PC-3 (cell line): Measurements from ENCODE around the gene SKAP1. TPM values are rescaled to one million over a fixed set of nuclear protein-coding genes. Genes with fewer than 3 reads are reported as not detected.
A peak's percentile ranks its signal among the peaks of the same experiment; 100 is the strongest.

Source experiments
- ATAC-seq: fragments of 200-7000 bp; cut with Tn5 transposase; 2 replicates; pipeline ENCODE4 v1.9.1; 2020; ENCODE audit warnings: mild to moderate bottlenecking, moderate library complexity
- BruUV-seq: library from RNA; stranded (reverse); fragments of 400-500 nt; replicated peaks from 2 replicates; lab custom pipeline; 2021; lab: Mats Ljungman, UMichigan
- CTCF ChIA-PET: fragments of 300-600 bp; sonication (Branson Sonifier 250); formaldehyde crosslinking; loops from one replicate; lab custom pipeline; 2022; ENCODE audit warnings: antibody characterized with exemption; lab: Charles Lee
- POLR2A ChIA-PET: fragments of 300-600 bp; sonication (Branson Sonifier 250); formaldehyde crosslinking; loops from one replicate; lab custom pipeline; 2022; ENCODE audit warnings: antibody characterized with exemption; ENCODE audit not compliant: unreplicated experiment; lab: Charles Lee
- DNase-seq: peaks from one replicate; pipeline ENCODE4 v3.0.0-alpha.2; 2015
- H2AFZ ChIP-seq: fragments of 300-600 bp; sonication (generic); 2 replicates; pipeline ENCODE4 v1.6.0; 2016; ENCODE audit warnings: antibody characterized with exemption, low read length
- H3F3A ChIP-seq: fragments of 300-600 bp; sonication (generic); one replicate; pipeline ENCODE4 v1.6.0; 2017; ENCODE audit warnings: antibody characterized with exemption, low read length, control low read depth, mild to moderate bottlenecking; ENCODE audit not compliant: unreplicated experiment
- H3K27ac ChIP-seq: fragments of 300-600 bp; sonication (generic); 2 replicates; pipeline ENCODE4 v1.5.1; 2016; ENCODE audit warnings: mild to moderate bottlenecking, low read length
- H3K27me3 ChIP-seq: fragments of 300-600 bp; sonication (generic); 2 replicates; pipeline ENCODE4 v1.6.1; 2016; ENCODE audit warnings: low read length, mixed read lengths
- H3K36me3 ChIP-seq: fragments of 300-600 bp; sonication (generic); 2 replicates; pipeline ENCODE4 v1.6.1; 2016; ENCODE audit warnings: low read depth, mixed run types, low read length, mixed read lengths
- H3K4me1 ChIP-seq: fragments of 300-600 bp; sonication (generic); 2 replicates; pipeline ENCODE4 v1.5.1; 2016; ENCODE audit warnings: low read length; ENCODE audit not compliant: insufficient read depth
- H3K4me2 ChIP-seq: fragments of 300-600 bp; sonication (generic); 2 replicates; pipeline ENCODE4 v1.6.0; 2016; ENCODE audit warnings: low read length
- H3K4me3 ChIP-seq: fragments of 300-600 bp; sonication (generic); 2 replicates; pipeline ENCODE4 v1.5.1; 2016; ENCODE audit warnings: mild to moderate bottlenecking, low read length, mixed read lengths
- H3K79me2 ChIP-seq: fragments of 300-600 bp; sonication (generic); 2 replicates; pipeline ENCODE4 v1.6.1; 2017; ENCODE audit warnings: low read length, mixed read lengths
- H3K9ac ChIP-seq: fragments of 300-600 bp; sonication (generic); 2 replicates; pipeline ENCODE4 v1.6.0; 2016; ENCODE audit warnings: mild to moderate bottlenecking, low read length
- H3K9me2 ChIP-seq: fragments of 300-600 bp; sonication (generic); replicated peaks from 2 replicates; pipeline ENCODE4 v1.6.1; 2016; ENCODE audit warnings: mixed run types, low read length, mixed read lengths
- H3K9me3 ChIP-seq: fragments of 300-600 bp; sonication (generic); 2 replicates; pipeline ENCODE4 v1.6.1; 2016; ENCODE audit warnings: low read length, mixed read lengths
- H4K20me1 ChIP-seq: fragments of 300-600 bp; sonication (generic); 2 replicates; pipeline ENCODE4 v1.6.1; 2016; ENCODE audit warnings: low read length, mixed read lengths
- CTCF ChIP-seq: fragments of 300-600 bp; sonication (generic); conservative IDR thresholded peaks from 2 replicates; pipeline ENCODE4 v1.5.1; 2017; ENCODE audit warnings: antibody characterized with exemption, low read depth, mild to moderate bottlenecking, low read length
- EZH2 ChIP-seq: fragments of 300-600 bp; sonication (generic); IDR thresholded peaks from one replicate; pipeline ENCODE4 v1.6.1; 2017; ENCODE audit warnings: antibody characterized with exemption, mild to moderate bottlenecking, low read length; ENCODE audit not compliant: unreplicated experiment
- EZH2phosphoT487 ChIP-seq: fragments of 300-600 bp; sonication (generic); IDR thresholded peaks from 2 replicates; pipeline ENCODE4 v1.6.1; 2018; ENCODE audit warnings: mild to moderate bottlenecking, antibody characterized with exemption, low read length, borderline replicate concordance
- intact Hi-C: fragments of 100-400 bp; cut with micrococcal nuclease; formaldehyde crosslinking; loops from 2 replicates; pipeline ENCODE4 v1.9.0; 2023
- total RNA-seq: library from RNA; depleted of rRNA; stranded (reverse); fragments of >200 nt; gene quantifications from 2 replicates; pipeline ENCODE4 v1.2.3, GENCODE V29; 2014

Gene SKAP1
- total RNA-seq, 1 experiment from 2014 or later = not detected

- H3K9ac ChIP-seq = no peak overlapping the region
- no peak overlapping the region for H3K4me2 ChIP-seq
- TF ChIP-seq CTCF (no peak), EZH2phosphoT487 (no peak), EZH2 (no peak)
- CTCF ChIA-PET = no interaction called here
- ATAC-seq (no peak), DNase-seq (no peak)
- no peaks in the 10 kb centered on the region for H3F3A ChIP-seq
- H3K9me3 ChIP-seq = no peaks in the 10 kb centered on the region
- H3K36me3 ChIP-seq = no peaks in the 10 kb centered on the region
- H3K27me3 ChIP-seq = no peaks in the 10 kb centered on the region
- H3K4me1 ChIP-seq = no peaks in the 10 kb centered on the region
- H3K27ac ChIP-seq = no peak overlapping the region
- no TSS peak for BruUV-seq
- intact Hi-C loops = no loop called here
- no peaks in the 10 kb centered on the region for H3K79me2 ChIP-seq
- no peak overlapping the region for H3K4me3 ChIP-seq
- H3K9me2 ChIP-seq = no peaks in the 10 kb centered on the region
- H2AFZ ChIP-seq = 0 out of 2 replicates have a peak overlapping the region, but pooled peaks have one; percentile 6
- no peaks in the 10 kb centered on the region for H4K20me1 ChIP-seq
- POLR2A ChIA-PET = no interaction called here
Observed at GRCh38 chr17:48255759-48256158, 174.3 kb downstream of the SKAP1 start.

DNA sequence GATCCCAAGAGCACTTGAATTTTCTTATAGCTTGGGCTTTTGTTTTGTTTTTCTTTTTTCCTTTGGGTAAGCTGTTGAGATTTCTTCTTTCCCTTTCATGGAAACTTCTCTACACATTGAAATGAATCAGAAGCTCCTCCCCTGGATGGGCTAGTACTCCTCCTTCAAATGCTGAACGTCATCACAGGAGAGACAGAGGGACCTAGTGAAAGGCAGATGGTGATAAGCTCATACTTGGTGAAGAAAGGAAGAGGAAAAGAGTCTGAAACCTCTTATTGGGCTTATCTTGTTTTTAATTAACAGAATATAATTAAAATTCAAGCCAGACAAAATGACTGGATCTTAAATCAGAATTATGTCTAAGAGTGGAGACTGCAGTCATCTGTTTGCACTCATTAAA lies 175.1 kb downstream of the SKAP1 start:
- H4K20me1 ChIP-seq = no peaks in the 10 kb centered on the region
- no peaks in the 10 kb centered on the region for H3F3A ChIP-seq
- H3K9me2 ChIP-seq = no peaks in the 10 kb centered on the region
- ChIA-PET POLR2A (no interaction called here), CTCF (no interaction called here)
- DNase-seq = no peak
- no peaks in the 10 kb centered on the region for H3K27me3 ChIP-seq
- no peak overlapping the region for H3K4me3 ChIP-seq
- intact Hi-C loops = no loop called here
- no TSS peak for BruUV-seq
- ATAC-seq = no peak
- H3K4me1 ChIP-seq = no peaks in the 10 kb centered on the region
- no peak overlapping the region for H3K4me2 ChIP-seq
- no peaks in the 10 kb centered on the region for H3K79me2 ChIP-seq
- H3K36me3 ChIP-seq = no peaks in the 10 kb centered on the region
- H3K9me3 ChIP-seq = no peaks in the 10 kb centered on the region
- no peak overlapping the region for H3K9ac ChIP-seq
- H3K27ac ChIP-seq = no peak overlapping the region
- no peak overlapping the region for H2AFZ ChIP-seq
- TF ChIP-seq EZH2 = no peak
- TF ChIP-seq EZH2phosphoT487 = no peak
- no peak for TF ChIP-seq CTCF

DNA sequence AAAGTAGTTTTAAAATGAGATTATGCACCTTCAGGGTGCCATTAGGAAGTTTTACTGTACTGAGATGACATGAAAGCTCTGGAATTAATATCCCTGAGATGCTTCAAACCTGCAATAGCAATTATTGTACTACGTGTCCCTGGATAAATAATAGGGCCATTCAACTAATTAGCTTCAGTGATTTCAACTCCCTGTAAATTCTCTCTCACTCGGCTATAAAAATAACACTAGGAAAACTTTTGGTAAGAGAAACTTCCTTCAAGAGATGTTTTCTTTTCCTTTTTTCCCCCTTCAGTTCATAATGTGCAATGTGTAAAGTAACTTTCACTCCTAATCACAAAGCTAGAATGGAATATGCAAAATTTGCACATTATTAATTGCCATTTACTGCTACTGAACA lies 176.0 kb downstream of the SKAP1 start:
- ChIA-PET POLR2A (no interaction called here), CTCF (no interaction called here)
- no peak overlapping the region for H3K4me2 ChIP-seq
- no peak overlapping the region for H2AFZ ChIP-seq
- H3K9me3 ChIP-seq = no peaks in the 10 kb centered on the region
- H3K4me3 ChIP-seq = no peak overlapping the region
- no peaks in the 10 kb centered on the region for H3K4me1 ChIP-seq
- intact Hi-C loops = no loop called here
- no peak overlapping the region for H3K27ac ChIP-seq
- H4K20me1 ChIP-seq = no peaks in the 10 kb centered on the region
- H3K9me2 ChIP-seq = no peaks in the 10 kb centered on the region
- no TSS peak for BruUV-seq
- H3K79me2 ChIP-seq = no peaks in the 10 kb centered on the region
- no peak overlapping the region for H3K9ac ChIP-seq
- DNase-seq (no peak), ATAC-seq (no peak)
- H3K36me3 ChIP-seq = no peaks in the 10 kb centered on the region
- no peak for TF ChIP-seq CTCF
- TF ChIP-seq EZH2phosphoT487 = no peak
- no peak for TF ChIP-seq EZH2
- H3K27me3 ChIP-seq = no peaks in the 10 kb centered on the region
- H3F3A ChIP-seq = no peaks in the 10 kb centered on the region
